HepG2 (cell line): Measurements from ENCODE around the gene CNNM3. TPM values are rescaled to one million over a fixed set of nuclear protein-coding genes. Genes with fewer than 3 reads are reported as not detected.

Experiments
- AGO1 ChIP-seq: fragments of 200-400 bp; formaldehyde crosslinking; IDR thresholded peaks from 2 replicates; pipeline ENCODE4 v1.6.1; 2017; ENCODE audit warnings: mild to moderate bottlenecking, low read depth, low read length, moderate library complexity; ENCODE audit not compliant: poor library complexity, severe bottlenecking
- BHLHE40 ChIP-seq: IDR thresholded peaks from 2 replicates; pipeline ENCODE4 v1.6.1; 2011; ENCODE audit warnings: low read length, improper control_type of control experiment
- EEA1 ChIP-seq: sonication (generic); formaldehyde crosslinking; IDR thresholded peaks from 2 replicates; pipeline ENCODE4 v1.5.1; 2020; ENCODE audit warnings: mild to moderate bottlenecking, missing genetic modification reagents, borderline replicate concordance
- GPBP1L1 ChIP-seq: sonication (generic); formaldehyde crosslinking; IDR thresholded peaks from 2 replicates; pipeline ENCODE4 v1.5.0; 2020; ENCODE audit warnings: mild to moderate bottlenecking, missing genetic modification reagents
- KMT2A ChIP-seq: sonication (generic); formaldehyde crosslinking; IDR thresholded peaks from 2 replicates; pipeline ENCODE4 v1.4.0; 2020; ENCODE audit warnings: missing genetic modification reagents
- MLXIP ChIP-seq: sonication (generic); formaldehyde crosslinking; IDR thresholded peaks from 2 replicates; pipeline ENCODE4 v1.9.0; 2021; ENCODE audit warnings: missing genetic modification reagents, borderline replicate concordance
- NFIB ChIP-seq: sonication (generic); formaldehyde crosslinking; IDR thresholded peaks from 2 replicates; pipeline ENCODE4 v1.9.0; 2021; ENCODE audit warnings: missing genetic modification reagents, mild to moderate bottlenecking, borderline replicate concordance
- RCOR2 ChIP-seq: IDR thresholded peaks from 2 replicates; pipeline ENCODE4 v1.6.1; 2016; ENCODE audit warnings: missing biosample characterization, missing genetic modification reagents
- SNAPC4 ChIP-seq: sonication (generic); formaldehyde crosslinking; IDR thresholded peaks from 2 replicates; pipeline ENCODE4 v1.4.0; 2020; ENCODE audit warnings: mild to moderate bottlenecking, missing genetic modification reagents
- ZNF225 ChIP-seq: sonication (generic); formaldehyde crosslinking; IDR thresholded peaks from 2 replicates; pipeline ENCODE4 v1.4.0; 2020; ENCODE audit warnings: mild to moderate bottlenecking, missing genetic modification reagents
- ZNF264 ChIP-seq: sonication (generic); formaldehyde crosslinking; IDR thresholded peaks from 2 replicates; pipeline ENCODE4 v1.4.0; 2020; ENCODE audit warnings: missing genetic modification reagents
- ZNF7 ChIP-seq: IDR thresholded peaks from 2 replicates; pipeline ENCODE4 v1.6.1; 2016; ENCODE audit warnings: missing biosample characterization, missing genetic modification reagents
- polyA plus RNA-seq, 8 experiments: library from polyadenylated mRNA; depleted of rRNA in 3 of 8; stranded (reverse) in 7 of 8; unstranded in 1 of 8; fragments of >200 nt; fragmentation: Illumina TruSeq in 4 of 8; extraction: Trizol in 4 of 8; gene quantifications; 2 replicates each; pipeline versions ENCODE4 v1.2.1 to v1.2.3, GENCODE V29; 2011 to 2016; ENCODE audit warnings: low read depth in 4 of 8, missing spikeins in 1 of 8, mixed read lengths in 1 of 8; ENCODE audit not compliant: insufficient read depth in 1 of 8
- total RNA-seq, 5 experiments: library from RNA; depleted of rRNA; stranded (reverse); fragments of >200 nt; fragmentation: Illumina TruSeq; extraction: Trizol; gene quantifications; 2 replicates each; pipeline ENCODE4 v1.2.3, GENCODE V29; 2016; ENCODE audit warnings: low read depth in 1 of 5
- TF ChIP-seq, protein P1 (sequence below): sonication (generic); formaldehyde crosslinking; IDR thresholded peaks from 2 replicates; pipeline ENCODE4 v1.5.1; 2020; ENCODE audit warnings: missing genetic modification reagents, mild to moderate bottlenecking, borderline replicate concordance
- TF ChIP-seq, protein P2 (sequence below): sonication (generic); formaldehyde crosslinking; IDR thresholded peaks from 2 replicates; pipeline ENCODE4 v1.5.0; 2020; ENCODE audit warnings: missing genetic modification reagents

The CNNM3 gene
- total and polyA plus RNA-seq, 2 of the 13 experiments (the other 11 are each of a cell fraction or from before 2014, with no cell fraction given), result 21.2 to 27.9 TPM

DNA sequence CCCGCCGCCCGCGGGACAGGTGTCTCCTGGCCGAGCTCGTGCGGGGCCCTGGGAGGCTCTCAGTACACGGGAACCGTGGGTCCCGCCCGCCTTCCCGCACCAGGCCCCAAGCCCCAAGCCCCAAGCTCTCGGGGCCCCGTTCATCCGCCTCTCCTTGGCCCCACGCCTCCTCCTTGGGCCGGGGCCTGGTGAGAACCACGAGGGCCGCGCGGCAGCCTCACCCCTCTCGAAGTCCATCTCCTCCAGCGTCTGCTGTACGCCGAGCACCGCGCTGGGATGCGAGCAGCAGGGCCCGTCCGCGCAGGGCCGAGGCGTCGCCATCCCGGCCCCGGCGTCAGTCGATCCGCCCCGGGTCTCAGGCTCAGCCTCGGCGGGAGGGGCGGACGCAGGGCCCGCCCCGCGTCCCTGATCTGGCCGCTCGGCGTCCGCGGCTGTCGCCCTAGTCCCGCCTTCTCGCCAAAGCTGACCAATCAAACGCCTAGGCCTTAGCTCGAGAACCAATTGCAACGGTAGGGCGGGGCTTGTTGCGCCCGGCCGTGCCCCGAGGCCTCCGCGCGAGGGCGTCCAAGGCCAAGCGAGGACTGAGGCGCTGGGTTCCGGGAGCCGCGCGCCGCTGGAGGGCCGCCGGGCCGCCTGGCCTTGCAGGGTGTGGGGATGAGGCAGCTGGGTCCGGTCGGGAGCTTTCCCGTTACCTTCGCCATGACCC lies 41.8 kb downstream of the CNNM3 start, which contains the start of gene ANKRD39 (continued):
- TF ChIP-seq SNAPC4 (no peak), GPBP1L1 (CRISPR knock-in tag) (no peak), NFIB (CRISPR knock-in tag) (no peak), EEA1 (CRISPR knock-in tag) (peak; percentile 93), ZNF225 (CRISPR knock-in tag) (peak; percentile 81), KMT2A (CRISPR knock-in tag) (peak; percentile 91), RCOR2 (CRISPR knock-in tag) (no peak), ZNF7 (CRISPR knock-in tag) (no peak), ZNF264 (CRISPR knock-in tag) (peak; percentile 5; the same call in 1 of the 2 replicates), AGO1 (no peak), MLXIP (CRISPR knock-in tag) (no peak), BHLHE40 (peak; percentile 38; the same call in 1 of the 2 replicates)
- TF ChIP-seq, protein P1, sequence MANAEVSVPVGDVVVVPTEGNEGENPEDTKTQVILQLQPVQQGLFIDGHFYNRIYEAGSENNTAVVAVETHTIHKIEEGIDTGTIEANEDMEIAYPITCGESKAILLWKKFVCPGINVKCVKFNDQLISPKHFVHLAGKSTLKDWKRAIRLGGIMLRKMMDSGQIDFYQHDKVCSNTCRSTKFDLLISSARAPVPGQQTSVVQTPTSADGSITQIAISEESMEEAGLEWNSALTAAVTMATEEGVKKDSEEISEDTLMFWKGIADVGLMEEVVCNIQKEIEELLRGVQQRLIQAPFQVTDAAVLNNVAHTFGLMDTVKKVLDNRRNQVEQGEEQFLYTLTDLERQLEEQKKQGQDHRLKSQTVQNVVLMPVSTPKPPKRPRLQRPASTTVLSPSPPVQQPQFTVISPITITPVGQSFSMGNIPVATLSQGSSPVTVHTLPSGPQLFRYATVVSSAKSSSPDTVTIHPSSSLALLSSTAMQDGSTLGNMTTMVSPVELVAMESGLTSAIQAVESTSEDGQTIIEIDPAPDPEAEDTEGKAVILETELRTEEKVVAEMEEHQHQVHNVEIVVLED (CRISPR knock-in tag), result peak; percentile 98
- TF ChIP-seq, protein P2, sequence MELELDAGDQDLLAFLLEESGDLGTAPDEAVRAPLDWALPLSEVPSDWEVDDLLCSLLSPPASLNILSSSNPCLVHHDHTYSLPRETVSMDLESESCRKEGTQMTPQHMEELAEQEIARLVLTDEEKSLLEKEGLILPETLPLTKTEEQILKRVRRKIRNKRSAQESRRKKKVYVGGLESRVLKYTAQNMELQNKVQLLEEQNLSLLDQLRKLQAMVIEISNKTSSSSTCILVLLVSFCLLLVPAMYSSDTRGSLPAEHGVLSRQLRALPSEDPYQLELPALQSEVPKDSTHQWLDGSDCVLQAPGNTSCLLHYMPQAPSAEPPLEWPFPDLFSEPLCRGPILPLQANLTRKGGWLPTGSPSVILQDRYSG, result peak; percentile 75; the same call in 1 of the 2 replicates
